Liver (tissue), 9 donors: Measurements from ENCODE around the gene SIGLEC6. TPM values are rescaled to one million over a fixed set of nuclear protein-coding genes. Genes with fewer than 3 reads are reported as not detected.

Experiments used
- DNase-seq: peaks from one replicate; pipeline ENCODE4 v3.0.0-alpha.2; 2017; ENCODE audit warnings: low spot score
- H3K27ac ChIP-seq, 2 donors: one replicate each; pipeline ENCODE4 v1.7.0; 2013; ENCODE audit warnings: inconsistent platforms in 2 of 2, low read length in 2 of 2, control low read depth in 1 of 2, low read depth in 1 of 2, mild to moderate bottlenecking in 1 of 2
- H3K27me3 ChIP-seq, 4 donors: one replicate each; pipeline versions ENCODE4 v1.6.1 to v1.7.0; 2013; ENCODE audit warnings: low read length in 3 of 4, inconsistent platforms in 1 of 4, mild to moderate bottlenecking in 1 of 4, moderate library complexity in 1 of 4; ENCODE audit not compliant: control insufficient read depth in 4 of 4, insufficient read depth in 4 of 4
- H3K36me3 ChIP-seq, 4 donors: one replicate each; pipeline versions ENCODE4 v1.6.1 to v1.7.0; 2013; ENCODE audit warnings: low read length in 3 of 4, mild to moderate bottlenecking in 3 of 4, low read depth in 1 of 4, moderate library complexity in 1 of 4; ENCODE audit not compliant: control insufficient read depth in 4 of 4, insufficient read depth in 3 of 4
- H3K4me1 ChIP-seq, 4 donors: one replicate each; pipeline versions ENCODE4 v1.6.1 to v1.7.0; 2013; ENCODE audit warnings: low read length in 3 of 4, mild to moderate bottlenecking in 3 of 4, moderate library complexity in 1 of 4; ENCODE audit not compliant: control insufficient read depth in 4 of 4, insufficient read depth in 4 of 4
- H3K4me3 ChIP-seq, 3 donors: one replicate each; pipeline versions ENCODE4 v1.6.1 to v1.7.0; 2013; ENCODE audit warnings: low read length in 3 of 3, control low read depth in 1 of 3, low read depth in 1 of 3, mild to moderate bottlenecking in 1 of 3
- H3K9ac ChIP-seq, 2 donors: one replicate each; pipeline ENCODE4 v1.7.0; 2013; ENCODE audit warnings: low read length in 2 of 2, mild to moderate bottlenecking in 2 of 2, moderate library complexity in 2 of 2, control low read depth in 1 of 2, low read depth in 1 of 2
- H3K9me3 ChIP-seq, 4 donors: one replicate each; pipeline versions ENCODE4 v1.6.1 to v1.7.0; 2013; ENCODE audit warnings: low read length in 3 of 4; ENCODE audit not compliant: control insufficient read depth in 4 of 4
- EGR1 ChIP-seq, 2 donors: IDR thresholded peaks; 2 replicates each; pipeline ENCODE4 v1.6.1; 2016 to 2018; ENCODE audit warnings: antibody characterized with exemption in 2 of 2, low read depth in 2 of 2
- FOXA1 ChIP-seq: IDR thresholded peaks from 2 replicates; pipeline ENCODE4 v1.6.1; 2016; ENCODE audit warnings: antibody characterized with exemption
- FOXA2 ChIP-seq: IDR thresholded peaks from 2 replicates; pipeline ENCODE4 v1.6.1; 2016; ENCODE audit warnings: antibody characterized with exemption
- GABPA ChIP-seq, 2 donors: IDR thresholded peaks in 1 of 2; conservative IDR thresholded peaks in 1 of 2; 2 replicates each; pipeline ENCODE4 v1.6.1; 2016; ENCODE audit warnings: antibody characterized with exemption in 2 of 2, mild to moderate bottlenecking in 1 of 2, moderate library complexity in 1 of 2
- HNF4A ChIP-seq, 2 donors: conservative IDR thresholded peaks; 2 replicates each; pipeline ENCODE4 v1.6.1; 2016; ENCODE audit warnings: antibody characterized with exemption in 2 of 2, mild to moderate bottlenecking in 2 of 2
- HNF4G ChIP-seq: IDR thresholded peaks from 2 replicates; pipeline ENCODE4 v1.6.1; 2016; ENCODE audit warnings: antibody characterized with exemption
- JUND ChIP-seq, 2 donors: IDR thresholded peaks; 2 replicates each; pipeline ENCODE4 v1.6.1; 2016; ENCODE audit warnings: antibody characterized with exemption in 2 of 2
- NR2F2 ChIP-seq: IDR thresholded peaks from 2 replicates; pipeline ENCODE4 v1.6.1; 2016; ENCODE audit warnings: antibody characterized with exemption
- RAD21 ChIP-seq, 2 donors: IDR thresholded peaks; 2 replicates each; pipeline ENCODE4 v1.6.1; 2016; ENCODE audit warnings: antibody characterized with exemption in 2 of 2, mild to moderate bottlenecking in 2 of 2
- RXRA ChIP-seq, 2 donors: IDR thresholded peaks; 2 replicates each; pipeline ENCODE4 v1.6.1; 2017 to 2018; ENCODE audit warnings: antibody characterized with exemption in 2 of 2, mild to moderate bottlenecking in 1 of 2
- SP1 ChIP-seq: IDR thresholded peaks from 2 replicates; pipeline ENCODE4 v1.6.1; 2018; ENCODE audit warnings: antibody characterized with exemption, mild to moderate bottlenecking
- TAF1 ChIP-seq: conservative IDR thresholded peaks from 2 replicates; pipeline ENCODE4 v1.6.1; 2016; ENCODE audit warnings: antibody characterized with exemption, mild to moderate bottlenecking
- YY1 ChIP-seq: IDR thresholded peaks from 2 replicates; pipeline ENCODE4 v1.6.1; 2016; ENCODE audit warnings: antibody characterized with exemption, mild to moderate bottlenecking
- WGBS: extraction: QIAGEN DNeasy Blood & Tissue Kit; methylation state at CpG from one replicate; pipeline ENCODE4 v1.1.7; 2013; 5-methylcytosine and 5-hydroxymethylcytosine counted together
- polyA plus RNA-seq, 2 donors: library from polyadenylated mRNA; stranded (reverse) in 1 of 2; unstranded in 1 of 2; fragments of 200-250 nt in 1 of 2; fragments of >200 nt in 1 of 2; fragmentation: Nextera tagmentation in 1 of 2; extraction: Ambion mirVana in 1 of 2; gene quantifications; one replicate each; pipeline versions ENCODE4 v1.2.1 to v1.2.3, GENCODE V29; 2013 to 2015
- total RNA-seq, 2 donors: library from RNA; depleted of rRNA; stranded (reverse); fragments of >200 nt; gene quantifications; one replicate each; pipeline ENCODE4 v1.2.3, GENCODE V29; 2014
- TF ChIP-seq, protein P1 (sequence below): IDR thresholded peaks from 2 replicates; pipeline ENCODE4 v1.6.1; 2016; ENCODE audit warnings: antibody characterized with exemption, mild to moderate bottlenecking
- TF ChIP-seq, protein P2 (sequence below): IDR thresholded peaks from 2 replicates; pipeline ENCODE4 v1.6.1; 2016; ENCODE audit warnings: antibody characterized with exemption
- TF ChIP-seq, protein P3 (sequence below): fragments of 150-350 bp; IDR thresholded peaks from 2 replicates; pipeline ENCODE4 v1.5.1; 2017; ENCODE audit warnings: improper control_type of control experiment, low read depth, low read length; ENCODE audit not compliant: missing input control
- TF ChIP-seq, protein P4 (sequence below): IDR thresholded peaks from 2 replicates; pipeline ENCODE4 v1.6.1; 2016; ENCODE audit warnings: antibody characterized with exemption
- TF ChIP-seq, protein P5 (sequence below): IDR thresholded peaks from 2 replicates; pipeline ENCODE4 v1.6.1; 2016; ENCODE audit warnings: antibody characterized with exemption
- donor health status: healthy.
- donor health status: healthy.
- donor health status: healthy.
- donor health status: healthy.
- donor health status: healthy.

SIGLEC6 gene
- total and polyA plus RNA-seq, 4 donors, result 0.08 to 0.47 (median 0.08) TPM; not detected in 1

DNA sequence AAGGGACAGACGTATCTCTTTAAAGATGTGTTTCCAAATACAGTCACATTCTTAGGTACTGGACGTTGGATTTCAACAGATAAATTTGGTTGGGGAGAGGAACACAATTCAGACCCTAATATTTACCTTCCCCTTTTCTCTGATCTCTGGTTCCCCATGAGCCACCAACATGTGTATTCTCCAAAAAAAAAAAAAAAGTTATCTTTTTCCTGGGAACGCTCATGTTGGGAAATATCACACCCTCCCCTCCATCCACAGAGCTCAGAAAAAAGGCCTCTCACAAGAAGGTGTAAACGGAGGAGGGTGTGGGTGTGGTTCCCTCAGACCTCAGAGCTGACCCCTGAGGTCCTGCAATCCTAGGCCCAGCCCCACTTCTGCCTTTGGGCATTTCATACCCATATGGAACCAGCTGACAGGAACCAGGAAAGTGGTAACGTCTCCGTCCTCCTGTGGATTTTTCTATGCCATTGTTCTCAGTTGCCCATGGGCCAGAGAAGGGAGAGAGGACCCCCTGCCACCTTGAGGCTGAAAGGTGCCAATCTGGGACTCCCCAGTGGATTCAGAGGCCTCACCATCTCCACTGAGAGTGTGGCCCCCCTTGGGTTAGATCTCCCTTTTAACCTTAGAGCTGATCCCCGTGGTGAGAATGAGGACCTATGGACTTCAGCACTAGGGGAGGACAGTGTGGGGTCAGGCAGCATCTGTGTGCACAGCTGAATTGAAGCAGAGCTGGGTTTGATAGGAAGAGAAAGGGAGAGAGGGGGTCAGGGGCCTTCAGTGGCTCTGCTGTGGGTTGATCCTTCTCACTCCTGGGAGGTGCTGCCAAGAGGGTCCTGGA, 21.4 kb downstream of the SIGLEC6 start:
- TF ChIP-seq, protein P1, sequence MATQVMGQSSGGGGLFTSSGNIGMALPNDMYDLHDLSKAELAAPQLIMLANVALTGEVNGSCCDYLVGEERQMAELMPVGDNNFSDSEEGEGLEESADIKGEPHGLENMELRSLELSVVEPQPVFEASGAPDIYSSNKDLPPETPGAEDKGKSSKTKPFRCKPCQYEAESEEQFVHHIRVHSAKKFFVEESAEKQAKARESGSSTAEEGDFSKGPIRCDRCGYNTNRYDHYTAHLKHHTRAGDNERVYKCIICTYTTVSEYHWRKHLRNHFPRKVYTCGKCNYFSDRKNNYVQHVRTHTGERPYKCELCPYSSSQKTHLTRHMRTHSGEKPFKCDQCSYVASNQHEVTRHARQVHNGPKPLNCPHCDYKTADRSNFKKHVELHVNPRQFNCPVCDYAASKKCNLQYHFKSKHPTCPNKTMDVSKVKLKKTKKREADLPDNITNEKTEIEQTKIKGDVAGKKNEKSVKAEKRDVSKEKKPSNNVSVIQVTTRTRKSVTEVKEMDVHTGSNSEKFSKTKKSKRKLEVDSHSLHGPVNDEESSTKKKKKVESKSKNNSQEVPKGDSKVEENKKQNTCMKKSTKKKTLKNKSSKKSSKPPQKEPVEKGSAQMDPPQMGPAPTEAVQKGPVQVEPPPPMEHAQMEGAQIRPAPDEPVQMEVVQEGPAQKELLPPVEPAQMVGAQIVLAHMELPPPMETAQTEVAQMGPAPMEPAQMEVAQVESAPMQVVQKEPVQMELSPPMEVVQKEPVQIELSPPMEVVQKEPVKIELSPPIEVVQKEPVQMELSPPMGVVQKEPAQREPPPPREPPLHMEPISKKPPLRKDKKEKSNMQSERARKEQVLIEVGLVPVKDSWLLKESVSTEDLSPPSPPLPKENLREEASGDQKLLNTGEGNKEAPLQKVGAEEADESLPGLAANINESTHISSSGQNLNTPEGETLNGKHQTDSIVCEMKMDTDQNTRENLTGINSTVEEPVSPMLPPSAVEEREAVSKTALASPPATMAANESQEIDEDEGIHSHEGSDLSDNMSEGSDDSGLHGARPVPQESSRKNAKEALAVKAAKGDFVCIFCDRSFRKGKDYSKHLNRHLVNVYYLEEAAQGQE, result no peak
- TF ChIP-seq FOXA1 (no peak), SP1 (no peak), NR2F2 (no peak), RAD21 (IDR thresholded peaks at IDR 0.05) (no peak), JUND (IDR thresholded peaks at IDR 0.05) (no peak), GABPA (IDR thresholded peaks at IDR 0.05 in 1 of 2, conservative IDR thresholded peaks at IDR 0.05 in 1 of 2) (no peak), EGR1 (IDR thresholded peaks at IDR 0.05; ENCODE audit: low read depth in 2 of 2) (no peak), HNF4A (conservative IDR thresholded peaks at IDR 0.05) (no peak), FOXA2 (no peak), YY1 (no peak), HNF4G (no peak), RXRA (IDR thresholded peaks at IDR 0.05) (no peak), TAF1 (no peak)
- TF ChIP-seq, protein P2, sequence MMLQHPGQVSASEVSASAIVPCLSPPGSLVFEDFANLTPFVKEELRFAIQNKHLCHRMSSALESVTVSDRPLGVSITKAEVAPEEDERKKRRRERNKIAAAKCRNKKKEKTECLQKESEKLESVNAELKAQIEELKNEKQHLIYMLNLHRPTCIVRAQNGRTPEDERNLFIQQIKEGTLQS, result no peak
- TF ChIP-seq, protein P3, sequence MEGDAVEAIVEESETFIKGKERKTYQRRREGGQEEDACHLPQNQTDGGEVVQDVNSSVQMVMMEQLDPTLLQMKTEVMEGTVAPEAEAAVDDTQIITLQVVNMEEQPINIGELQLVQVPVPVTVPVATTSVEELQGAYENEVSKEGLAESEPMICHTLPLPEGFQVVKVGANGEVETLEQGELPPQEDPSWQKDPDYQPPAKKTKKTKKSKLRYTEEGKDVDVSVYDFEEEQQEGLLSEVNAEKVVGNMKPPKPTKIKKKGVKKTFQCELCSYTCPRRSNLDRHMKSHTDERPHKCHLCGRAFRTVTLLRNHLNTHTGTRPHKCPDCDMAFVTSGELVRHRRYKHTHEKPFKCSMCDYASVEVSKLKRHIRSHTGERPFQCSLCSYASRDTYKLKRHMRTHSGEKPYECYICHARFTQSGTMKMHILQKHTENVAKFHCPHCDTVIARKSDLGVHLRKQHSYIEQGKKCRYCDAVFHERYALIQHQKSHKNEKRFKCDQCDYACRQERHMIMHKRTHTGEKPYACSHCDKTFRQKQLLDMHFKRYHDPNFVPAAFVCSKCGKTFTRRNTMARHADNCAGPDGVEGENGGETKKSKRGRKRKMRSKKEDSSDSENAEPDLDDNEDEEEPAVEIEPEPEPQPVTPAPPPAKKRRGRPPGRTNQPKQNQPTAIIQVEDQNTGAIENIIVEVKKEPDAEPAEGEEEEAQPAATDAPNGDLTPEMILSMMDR, result no peak
- TF ChIP-seq, protein P4, sequence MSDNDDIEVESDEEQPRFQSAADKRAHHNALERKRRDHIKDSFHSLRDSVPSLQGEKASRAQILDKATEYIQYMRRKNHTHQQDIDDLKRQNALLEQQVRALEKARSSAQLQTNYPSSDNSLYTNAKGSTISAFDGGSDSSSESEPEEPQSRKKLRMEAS, result no peak
- TF ChIP-seq, protein P5, sequence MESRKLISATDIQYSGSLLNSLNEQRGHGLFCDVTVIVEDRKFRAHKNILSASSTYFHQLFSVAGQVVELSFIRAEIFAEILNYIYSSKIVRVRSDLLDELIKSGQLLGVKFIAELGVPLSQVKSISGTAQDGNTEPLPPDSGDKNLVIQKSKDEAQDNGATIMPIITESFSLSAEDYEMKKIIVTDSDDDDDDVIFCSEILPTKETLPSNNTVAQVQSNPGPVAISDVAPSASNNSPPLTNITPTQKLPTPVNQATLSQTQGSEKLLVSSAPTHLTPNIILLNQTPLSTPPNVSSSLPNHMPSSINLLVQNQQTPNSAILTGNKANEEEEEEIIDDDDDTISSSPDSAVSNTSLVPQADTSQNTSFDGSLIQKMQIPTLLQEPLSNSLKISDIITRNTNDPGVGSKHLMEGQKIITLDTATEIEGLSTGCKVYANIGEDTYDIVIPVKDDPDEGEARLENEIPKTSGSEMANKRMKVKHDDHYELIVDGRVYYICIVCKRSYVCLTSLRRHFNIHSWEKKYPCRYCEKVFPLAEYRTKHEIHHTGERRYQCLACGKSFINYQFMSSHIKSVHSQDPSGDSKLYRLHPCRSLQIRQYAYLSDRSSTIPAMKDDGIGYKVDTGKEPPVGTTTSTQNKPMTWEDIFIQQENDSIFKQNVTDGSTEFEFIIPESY, result no peak
- 42% methylated on average over 7 of the region's 7 CpGs for WGBS
- H3K27me3 ChIP-seq, result peaks cover 0 to 2% (median 0%) of the 10 kb centered on the region in 4 donors

More for the DNA sequence above, 21.4 kb downstream of the SIGLEC6 start:
- H3K4me1 ChIP-seq, result no peaks in the 10 kb centered on the region
- no peak for DNase-seq
- H3K9me3 ChIP-seq, result no peaks in the 10 kb centered on the region
- H3K4me3 ChIP-seq, result no peak overlapping the region
- H3K9ac ChIP-seq, result no peak overlapping the region
- H3K27ac ChIP-seq, result no peak overlapping the region
- H3K36me3 ChIP-seq, result no peaks in the 10 kb centered on the region
